ENCODE measurements around the gene TGFBR3L. TPM values are rescaled to one million over a fixed set of nuclear protein-coding genes. Genes with fewer than 3 reads are reported as not detected.

Gene TGFBR3L
- total and polyA plus RNA-seq, 2 of the 13 experiments (the other 11 are each of a cell fraction or from before 2014, with no cell fraction given): 0.20 to 1.0 TPM

- TF ChIP-seq PRDM15 (CRISPR knock-in tag; IDR thresholded peaks at IDR 0.05) (no peak), MAFK (conservative IDR thresholded peaks at IDR 0.05 in 1 of 2, IDR thresholded peaks at IDR 0.05 in 1 of 2; ENCODE audit: low read length in 2 of 2) (no peak), ELF1 (CRISPR knock-in tag; IDR thresholded peaks at IDR 0.05) (no peak), RARA (CRISPR knock-in tag; IDR thresholded peaks at IDR 0.05) (peak; percentile 63), ZNF775 (CRISPR knock-in tag; IDR thresholded peaks at IDR 0.05; ENCODE audit: borderline replicate concordance) (no peak), ATRX (CRISPR knock-in tag; IDR thresholded peaks at IDR 0.05; ENCODE audit: borderline replicate concordance) (no peak), ZNF572 (CRISPR knock-in tag; IDR thresholded peaks at IDR 0.05) (peak; percentile 78; the same call in 1 of the 2 replicates), LRRFIP1 (CRISPR knock-in tag; conservative IDR thresholded peaks at IDR 0.05) (no peak), SP140L (CRISPR knock-in tag; IDR thresholded peaks at IDR 0.05; ENCODE audit: borderline replicate concordance) (no peak), ZNF275 (CRISPR knock-in tag; IDR thresholded peaks at IDR 0.05; ENCODE audit: borderline replicate concordance) (no peak), ATF7-NPFF (CRISPR knock-in tag; IDR thresholded peaks at IDR 0.05; ENCODE audit: low read depth) (no peak), GABPB1 (CRISPR knock-in tag; IDR thresholded peaks at IDR 0.05) (no peak), FOXO4 (CRISPR knock-in tag; conservative IDR thresholded peaks at IDR 0.05) (no peak), DMAP1 (CRISPR knock-in tag; IDR thresholded peaks at IDR 0.05) (peak; percentile 32; the same call in 1 of the 2 replicates), E2F5 (CRISPR knock-in tag; conservative IDR thresholded peaks at IDR 0.05) (no peak), ZNF816 (CRISPR knock-in tag; IDR thresholded peaks at IDR 0.05; ENCODE audit: borderline replicate concordance) (no peak), CSRNP2 (CRISPR knock-in tag; conservative IDR thresholded peaks at IDR 0.05; ENCODE audit: low read depth) (no peak)
These were observed 4.2 kb downstream of the TGFBR3L start (continued) for GRCh38 chr19:7918615-7919421.

Measured in HepG2 (cell line).